NCI-H774 (cell line): ENCODE results near the gene PPP1R10.

Experiments used
- DNase-seq: peaks from one replicate; lab custom pipeline; 2025; lab: John Stamatoyannopoulos, UW

PPP1R10 gene

DNA sequence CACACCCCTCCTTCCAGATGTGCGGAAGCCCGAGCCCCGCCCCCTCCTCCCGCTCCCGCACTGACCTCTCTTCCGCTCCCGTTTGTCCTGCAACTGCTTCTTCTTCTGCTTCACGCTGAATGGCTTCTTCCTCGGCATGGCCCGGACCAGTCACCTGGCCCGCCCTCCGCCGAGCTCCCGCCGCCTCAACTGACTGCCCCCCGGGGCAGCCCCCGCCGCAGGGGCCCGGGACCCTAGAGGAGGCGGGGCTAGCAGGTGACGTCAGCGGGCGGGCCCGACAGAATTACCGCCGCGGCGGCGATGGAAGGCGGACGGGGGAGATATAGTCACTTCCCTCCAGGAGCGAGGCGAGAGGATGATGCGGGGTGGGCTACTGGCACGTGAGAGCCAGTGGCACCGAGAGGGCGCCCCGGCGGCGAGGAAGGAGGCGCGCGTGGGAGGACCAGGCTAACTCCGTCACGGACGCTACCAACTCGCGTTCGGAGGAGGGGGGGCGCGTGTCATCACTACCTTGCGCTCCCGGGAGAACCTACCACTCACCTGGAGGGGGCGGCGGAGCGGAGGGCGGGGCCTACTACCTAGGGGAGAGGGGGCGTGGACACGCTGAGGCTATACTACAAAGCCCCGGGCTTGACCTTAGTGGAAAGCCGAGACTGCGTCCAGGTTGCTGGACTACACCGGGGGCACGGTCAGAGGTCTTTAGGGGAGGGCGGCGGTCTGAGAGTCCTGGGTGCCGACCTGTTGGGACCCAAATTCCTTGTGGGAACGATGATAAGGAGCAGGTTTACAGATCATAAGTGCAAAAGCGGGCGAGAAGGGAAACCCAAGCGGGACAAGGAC, 60.8 kb downstream of the PPP1R10 start, which contains the start of gene GNL1:
TSS of gene GNL1 (minus strand) at position 424 of the 840 bp plus-strand sequence. CDS start at position 138, 286 bp downstream.
- DNase-seq: peak; percentile 89

DNA sequence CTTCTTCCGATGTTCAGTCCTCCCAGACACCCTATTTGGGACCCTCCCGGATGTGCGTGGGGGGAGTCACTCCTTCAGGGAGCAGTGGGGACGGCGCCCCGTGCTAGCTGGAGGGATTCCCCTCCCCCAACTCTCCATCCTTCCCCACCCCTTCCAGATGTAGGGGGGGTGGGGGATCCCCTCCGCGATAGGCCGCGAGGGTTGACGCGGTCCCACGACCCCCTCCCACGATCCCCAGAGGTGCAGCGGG, 61.3 kb downstream of the PPP1R10 start:
- DNase-seq: no peak

DNA sequence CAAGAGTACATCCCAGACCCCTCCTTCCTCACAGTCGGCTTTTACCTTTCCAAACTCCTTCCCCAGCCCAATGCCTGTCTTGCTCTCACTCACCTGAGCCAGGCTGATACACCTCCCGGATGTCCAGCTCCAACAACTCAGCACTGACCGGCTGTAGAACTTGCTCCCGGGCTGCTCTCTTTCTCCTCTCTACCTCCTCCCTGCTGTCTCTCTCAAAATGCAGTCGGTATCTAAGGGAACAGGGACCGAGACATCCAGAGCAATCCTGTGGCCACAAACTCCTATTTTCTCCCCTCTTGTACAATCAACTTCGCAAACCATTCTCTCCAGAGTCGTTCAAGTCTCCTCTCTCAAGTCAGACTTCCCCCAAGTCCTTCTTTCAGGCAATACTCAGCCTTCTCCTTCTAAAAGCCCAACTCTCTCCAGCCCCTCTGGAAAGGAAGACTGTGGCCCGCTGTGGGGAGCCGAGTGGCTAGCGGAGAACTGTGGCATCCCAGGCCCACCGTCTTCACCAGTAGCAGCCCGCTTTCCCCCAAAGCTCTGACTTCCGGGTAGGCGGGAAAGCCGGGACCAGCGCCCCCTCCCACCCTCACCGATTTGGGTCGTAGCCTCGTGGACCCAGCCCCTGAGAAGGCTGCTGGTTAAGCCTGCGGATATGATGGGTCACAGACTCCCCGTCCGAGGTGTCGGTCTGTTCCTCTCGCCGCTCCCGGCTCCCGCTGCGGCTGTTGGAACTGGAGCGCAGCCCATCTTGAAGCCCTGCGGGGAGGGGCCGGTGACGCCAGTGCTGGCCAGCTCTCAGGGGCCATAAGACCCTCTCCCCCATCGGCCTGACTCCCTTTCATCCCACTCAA, 61.9 kb downstream of the PPP1R10 start:
- DNase-seq: no peak

DNA sequence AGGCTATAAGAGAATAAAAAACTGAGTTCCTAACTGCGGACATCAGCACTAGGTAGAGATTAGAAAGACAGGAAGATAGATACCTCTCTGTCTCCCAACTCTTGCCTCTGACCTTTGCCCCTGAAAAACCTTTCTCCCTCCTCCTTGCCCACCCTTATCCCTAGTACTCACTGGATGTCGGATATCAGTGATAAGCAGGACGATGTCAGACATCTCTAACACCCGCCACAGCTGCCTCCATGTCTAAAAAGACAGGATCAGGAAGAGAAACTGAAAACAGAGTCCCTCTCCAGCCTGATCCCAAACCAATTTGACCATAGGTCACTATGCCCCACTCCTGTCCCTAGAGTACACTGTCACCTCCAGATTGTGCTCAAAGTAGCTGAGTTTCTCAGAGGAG, 62.6 kb downstream of the PPP1R10 start:
- DNase-seq: no peak
